GM19023 (cell line): Measurements from ENCODE around the gene PRKCI.
A peak's percentile ranks its signal among the peaks of the same experiment; 100 is the strongest.
"Not testable (repeated sequence)": the region's sequence is repeated elsewhere in the genome, so short reads cannot be mapped to it uniquely, and the experiment has no call there.

Experiments
- ATAC-seq: cut with Tn5 transposase; IDR thresholded peaks from one replicate; pipeline ENCODE4 v1.9.1; 2021; ENCODE audit warnings: mild to moderate bottlenecking, moderate library complexity; ENCODE audit not compliant: unreplicated experiment

PRKCI gene

GRCh38 chr3:170278627-170279026, 56.4 kb downstream of the PRKCI start:
- ATAC-seq, result no peak

DNA sequence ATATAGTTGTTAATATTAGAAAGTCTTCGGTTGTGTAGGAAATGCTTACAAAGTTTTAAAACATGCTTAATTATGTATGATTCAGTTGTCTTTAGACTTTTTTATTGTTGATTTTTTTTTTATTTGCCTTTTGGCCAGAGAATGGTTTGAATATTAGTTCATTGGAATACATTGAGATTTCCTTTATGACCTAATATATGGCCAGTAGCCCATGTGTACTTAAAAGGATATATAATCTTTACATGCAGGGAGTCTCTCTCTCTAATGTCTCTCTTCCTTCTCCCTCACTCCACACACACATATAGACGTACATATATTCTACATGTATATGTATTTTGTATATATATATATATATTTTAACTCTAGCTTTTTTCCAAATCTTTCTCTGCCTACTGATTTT, 68.0 kb downstream of the PRKCI start:
- ATAC-seq, result no peak

- ATAC-seq, result no peak
These were observed 73.4 kb downstream of the PRKCI start for GRCh38 chr3:170295586-170295985.

DNA sequence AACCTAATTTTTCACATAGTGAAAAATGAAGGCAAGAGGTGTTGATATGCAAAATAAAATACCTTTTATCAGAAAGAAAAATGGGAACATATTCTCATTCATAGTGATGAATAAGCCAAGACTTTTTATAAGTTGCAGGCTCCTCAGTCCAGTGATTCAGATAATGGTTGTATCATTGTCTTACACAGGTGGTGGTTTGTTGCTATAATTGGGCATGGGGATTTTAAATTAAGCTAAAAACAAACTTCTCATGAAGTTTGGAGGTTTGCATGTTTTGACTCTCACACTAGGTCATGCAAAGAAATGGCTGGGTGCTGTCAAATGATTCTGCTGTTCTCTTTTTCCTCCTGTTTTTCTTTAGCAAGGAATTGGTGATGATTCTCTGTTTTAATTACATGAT, 74.5 kb downstream of the PRKCI start:
- no peak for ATAC-seq

- ATAC-seq, result no peak
These were observed 79.2 kb downstream of the PRKCI start for GRCh38 chr3:170301405-170301804.

DNA sequence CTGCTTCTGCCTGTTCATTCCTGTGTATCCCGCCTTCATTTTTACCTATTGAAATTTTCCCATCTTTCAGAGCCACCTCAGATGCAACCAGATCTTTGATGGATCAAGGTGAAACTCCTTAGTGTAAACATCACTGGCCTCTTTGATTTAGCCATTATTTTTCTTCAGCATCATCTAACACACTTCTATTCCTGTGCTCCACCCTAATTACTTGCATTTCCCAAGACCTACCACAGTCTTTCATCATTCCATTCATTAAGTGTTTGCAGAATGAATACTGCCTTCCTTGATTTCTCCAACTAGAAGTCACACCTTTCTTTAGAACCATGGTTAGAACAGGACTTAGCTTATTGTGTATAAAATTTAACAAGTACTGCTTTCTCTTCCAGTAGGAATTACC, 79.8 kb downstream of the PRKCI start:
- ATAC-seq, result no peak

- no peak for ATAC-seq
These were observed 83.8 kb downstream of the PRKCI start for GRCh38 chr3:170306015-170306414.

- ATAC-seq, result no peak
These were observed 85.6 kb downstream of the PRKCI start for GRCh38 chr3:170307671-170308405.

- no peak for ATAC-seq
These were observed 86.8 kb downstream of the PRKCI start for GRCh38 chr3:170309046-170309445.

GRCh38 chr3:170317954-170318353, 95.7 kb downstream of the PRKCI start:
- ATAC-seq, result no peak

GRCh38 chr3:170320461-170321121, 98.4 kb downstream of the PRKCI start:
- no peak for ATAC-seq

GRCh38 chr3:170321321-170322034, 99.3 kb downstream of the PRKCI start:
- ATAC-seq, result no peak

GRCh38 chr3:170322566-170323269, 100.5 kb downstream of the PRKCI start:
- no peak for ATAC-seq

GRCh38 chr3:170323331-170323730, 101.1 kb downstream of the PRKCI start:
- ATAC-seq, result no peak

DNA sequence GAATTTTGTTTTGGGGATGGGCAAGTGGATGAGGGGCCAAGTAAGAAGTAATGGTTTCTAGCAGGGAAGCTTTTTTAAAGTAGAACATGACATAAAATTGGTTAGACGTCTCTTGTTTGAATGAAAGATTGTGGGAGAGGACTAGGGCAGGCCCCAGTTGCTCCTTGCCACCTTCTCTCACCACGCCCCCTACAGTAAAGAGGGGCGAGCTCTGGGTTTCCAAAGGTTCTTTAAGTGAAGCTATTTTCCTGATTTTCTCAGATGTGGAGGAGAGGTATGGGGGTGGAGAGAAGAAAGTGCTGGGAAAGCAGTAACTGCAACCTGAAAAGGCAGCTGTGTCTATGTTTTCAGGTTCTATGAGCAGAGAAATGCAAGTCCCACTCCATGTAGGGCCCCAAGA, 102.7 kb downstream of the PRKCI start:
- no peak for ATAC-seq

DNA sequence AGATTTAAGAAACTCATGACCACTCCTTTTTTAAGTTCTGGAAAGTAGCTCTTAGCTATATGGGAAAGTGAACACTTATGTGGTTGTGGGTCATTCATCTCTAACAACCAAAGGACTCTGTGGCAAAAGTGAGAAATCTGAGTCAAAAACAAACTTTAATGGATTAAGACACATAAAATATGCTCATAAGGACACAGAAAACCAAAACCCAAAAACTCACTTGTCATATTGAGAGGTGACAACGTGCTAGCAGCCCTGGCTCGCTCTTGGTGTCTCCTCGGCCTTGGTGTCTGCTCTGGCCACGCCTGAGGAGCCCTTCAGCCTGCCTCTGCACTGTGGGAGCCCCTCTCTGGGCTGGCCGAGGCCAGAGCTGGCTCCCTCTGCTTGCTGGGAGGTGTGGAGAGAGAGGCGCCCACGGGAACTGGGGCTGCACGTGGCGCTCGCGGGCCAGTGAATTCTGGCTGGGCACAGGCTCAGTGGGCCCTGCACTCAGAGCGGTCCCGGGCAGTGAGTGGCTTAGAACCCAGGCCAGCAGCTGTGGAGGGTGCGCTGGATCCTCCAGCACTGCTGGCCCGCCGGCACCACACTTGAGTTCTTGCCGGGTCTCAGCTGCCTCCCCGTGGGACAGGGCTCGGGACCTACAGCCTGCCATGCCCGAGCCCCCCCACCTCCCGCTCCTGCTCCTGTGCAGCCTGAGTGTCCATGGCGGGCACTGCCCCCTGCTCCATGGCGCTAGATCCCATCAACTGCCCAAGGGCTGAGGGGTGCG, 105.0 kb downstream of the PRKCI start:
- ATAC-seq, result no peak

DNA sequence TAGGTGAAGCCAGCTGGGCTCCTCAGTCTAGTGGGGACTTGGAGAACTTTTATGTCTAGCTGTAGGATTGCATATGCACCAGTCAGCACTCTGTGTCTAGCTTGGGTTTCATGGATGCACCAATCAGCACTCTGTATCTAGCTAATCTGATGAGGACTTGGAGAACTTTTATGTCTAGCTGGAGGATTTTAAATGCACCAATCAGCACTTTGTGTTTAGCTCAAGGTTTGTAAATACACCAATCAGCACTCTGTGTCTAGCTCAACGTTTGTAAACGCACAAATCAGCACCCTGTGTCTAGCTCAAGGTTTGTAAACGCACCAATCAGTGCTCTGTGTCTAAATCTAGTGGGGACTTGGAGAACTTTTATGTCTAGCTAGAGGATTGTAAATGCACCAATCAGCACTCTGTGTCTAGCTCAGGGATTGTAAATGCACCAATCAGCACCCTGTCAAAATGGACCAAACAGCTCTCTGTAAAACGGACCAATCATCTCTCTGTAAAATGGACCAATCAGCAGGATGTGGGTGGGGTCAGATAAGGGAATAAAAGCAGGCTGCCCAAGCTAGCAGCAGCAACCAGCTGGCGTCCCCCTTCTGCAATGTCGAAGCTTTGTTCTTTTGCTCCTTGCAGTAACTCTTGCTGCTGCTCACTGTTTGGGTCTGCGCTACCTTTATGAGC, 105.8 kb downstream of the PRKCI start:
- ATAC-seq, result not testable (repeated sequence)

DNA sequence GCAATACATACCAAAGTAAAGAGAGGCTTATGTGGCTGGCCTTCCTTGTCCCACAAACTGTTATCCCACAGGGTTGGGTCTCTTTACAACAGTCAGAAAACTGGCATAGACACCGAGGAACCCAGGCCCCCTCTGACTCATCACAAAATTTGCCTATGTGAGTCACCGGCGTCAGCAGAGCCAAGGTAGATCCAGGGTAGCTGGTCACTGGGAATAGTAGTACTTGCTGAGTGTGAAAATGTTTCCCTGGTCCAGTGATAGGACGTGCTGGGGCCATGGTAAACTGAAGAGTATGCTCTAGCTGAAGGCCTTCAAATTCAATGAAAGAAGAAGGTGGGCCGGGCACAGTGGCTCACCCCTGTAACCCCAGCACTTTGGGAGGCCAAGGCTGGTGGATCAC, 108.1 kb downstream of the PRKCI start:
- ATAC-seq, result no peak

- ATAC-seq, result peak; percentile 86
These were observed 108.9 kb downstream of the PRKCI start for GRCh38 chr3:170331143-170331542.

- ATAC-seq, result no peak
These were observed 115.2 kb downstream of the PRKCI start for GRCh38 chr3:170337420-170337819.
